Prostate gland (tissue), 2 donors: ENCODE results near the gene SPOCK1. TPM values are rescaled to one million over a fixed set of nuclear protein-coding genes. Genes with fewer than 3 reads are reported as not detected.

Experiments
- DNase-seq: peaks from one replicate; pipeline ENCODE4 v3.0.0-alpha.2; 2019; ENCODE audit warnings: low spot score
- H3K27ac ChIP-seq, 2 donors: fragments of 200-600 bp; sonication (generic); 2 replicates each; pipeline ENCODE4 v1.5.1; 2017 to 2019
- H3K27me3 ChIP-seq: fragments of 200-600 bp; sonication (generic); replicated peaks from 2 replicates; pipeline ENCODE4 v1.5.1; 2019; ENCODE audit not compliant: insufficient read depth
- H3K36me3 ChIP-seq, 2 donors: fragments of 200-600 bp; sonication (generic); 1 replicate in 1 of 2; 2 replicates in 1 of 2; pipeline versions ENCODE4 v1.5.1 to v1.8.1; 2017 to 2019
- H3K4me1 ChIP-seq: fragments of 200-600 bp; sonication (generic); replicated peaks from 2 replicates; pipeline ENCODE4 v1.5.1; 2019
- H3K4me3 ChIP-seq, 2 donors: fragments of 200-600 bp; sonication (generic); 2 replicates each; pipeline ENCODE4 v1.5.1; 2017 to 2019
- H3K9me3 ChIP-seq: fragments of 200-600 bp; sonication (generic); 2 replicates; pipeline ENCODE4 v1.5.1; 2017
- CTCF ChIP-seq, 4 experiments: fragments of 200-600 bp in 2 of 4; fragments of 450-650 bp in 2 of 4; sonication (generic) in 2 of 4; IDR thresholded peaks; 1 replicate in 3 of 4; 2 replicates in 1 of 4; pipeline ENCODE4 v1.5.1; 2016 to 2019; ENCODE audit warnings: antibody characterized with exemption in 4 of 4, mild to moderate bottlenecking in 2 of 4, moderate library complexity in 2 of 4
- POLR2A ChIP-seq: fragments of 450-650 bp; IDR thresholded peaks from one replicate; pipeline ENCODE4 v1.6.1; 2016; ENCODE audit warnings: antibody characterized with exemption, mild to moderate bottlenecking
- POLR2AphosphoS5 ChIP-seq: sonication (generic); formaldehyde crosslinking; IDR thresholded peaks from one replicate; pipeline ENCODE4 v1.6.1; 2017; ENCODE audit warnings: antibody characterized with exemption
- WGBS: methylation state at CpG from one replicate; pipeline ENCODE4 v1.1.5; 2018; 5-methylcytosine and 5-hydroxymethylcytosine counted together
- intact Hi-C: fragments of 100-400 bp; cut with DNase I; formaldehyde crosslinking; loops from one replicate; pipeline ENCODE4 v1.14.2; 2022
- total RNA-seq, 2 donors: library from RNA; depleted of rRNA; stranded (reverse); fragments of >200 nt; gene quantifications; one replicate each; pipeline ENCODE4 v1.1.0, GENCODE V29; 2016

The SPOCK1 gene
- total RNA-seq, 2 donors from 2014 or later = 89.4 to 92.9 TPM

- no peak for DNase-seq
- H3K9me3 ChIP-seq = no peaks in the 10 kb centered on the region
Observed at GRCh38 chr5:137300411-137301240, 198.5 kb downstream of the SPOCK1 start.

GRCh38 chr5:137296213-137296781 is 202.8 kb downstream of the SPOCK1 start:
- no peaks in the 10 kb centered on the region for H3K4me1 ChIP-seq
- intact Hi-C loops = no loop called here
- no peaks in the 10 kb centered on the region for H3K36me3 ChIP-seq
- no peak for DNase-seq
- no peak overlapping the region for H3K4me3 ChIP-seq
- no peaks in the 10 kb centered on the region for H3K9me3 ChIP-seq
- no peaks in the 10 kb centered on the region for H3K27me3 ChIP-seq
- no peak overlapping the region for H3K27ac ChIP-seq
- WGBS = 67% methylated on average over 12 of the region's 12 CpGs
- TF ChIP-seq CTCF (IDR thresholded peaks at IDR 0.05) = no peak
- no peak for TF ChIP-seq POLR2A
- TF ChIP-seq POLR2AphosphoS5 = no peak

More at GRCh38 chr5:137300411-137301240, 198.5 kb downstream of the SPOCK1 start:
- Histone ChIP-seq H3K36me3 (no peaks in the 10 kb centered on the region), H3K4me3 (no peak overlapping the region), H3K27me3 (no peaks in the 10 kb centered on the region), H3K4me1 (peaks cover 2% of the 10 kb centered on the region), H3K27ac (peak overlapping the region; percentile 41)
- TF ChIP-seq POLR2A (no peak), CTCF (IDR thresholded peaks at IDR 0.05) (no peak), POLR2AphosphoS5 (no peak)
- intact Hi-C loops = no loop called here
- WGBS = 59% methylated on average over 4 of the region's 4 CpGs

GRCh38 chr5:137294604-137295003 is 204.5 kb downstream of the SPOCK1 start:
- Histone ChIP-seq H3K9me3 (no peaks in the 10 kb centered on the region), H3K4me3 (no peak overlapping the region), H3K27ac (no peak overlapping the region), H3K4me1 (no peaks in the 10 kb centered on the region), H3K36me3 (no peaks in the 10 kb centered on the region), H3K27me3 (no peaks in the 10 kb centered on the region)
- intact Hi-C loops = no loop called here
- no peak for TF ChIP-seq POLR2A
- no peak for TF ChIP-seq POLR2AphosphoS5
- TF ChIP-seq CTCF (IDR thresholded peaks at IDR 0.05) = no peak
- DNase-seq = no peak
- WGBS = 62% methylated on average over 1 of the region's 1 CpG

- H3K36me3 ChIP-seq = no peaks in the 10 kb centered on the region
- no peak overlapping the region for H3K4me3 ChIP-seq
- WGBS = 19% methylated on average over 8 of the region's 8 CpGs
- no peaks in the 10 kb centered on the region for H3K27me3 ChIP-seq
- H3K27ac ChIP-seq = peak overlapping the region; percentile 39 to 55
- H3K4me1 ChIP-seq = no peaks in the 10 kb centered on the region
- no peaks in the 10 kb centered on the region for H3K9me3 ChIP-seq
- TF ChIP-seq POLR2AphosphoS5 (peak; percentile 74), POLR2A (no peak)
- DNase-seq = peak; percentile 71
- intact Hi-C loops = no loop called here
Observed at GRCh38 chr5:137292461-137293027, 206.6 kb downstream of the SPOCK1 start.

- 53% methylated on average over 2 of the region's 2 CpGs for WGBS
- TF ChIP-seq POLR2AphosphoS5 = no peak
- no peak for TF ChIP-seq POLR2A
- no peak for TF ChIP-seq CTCF (IDR thresholded peaks at IDR 0.05)
- no peak overlapping the region for H3K4me3 ChIP-seq
- no peaks in the 10 kb centered on the region for H3K4me1 ChIP-seq
- intact Hi-C loops = no loop called here
- H3K27ac ChIP-seq = peak overlapping the region; percentile 39 to 55
- H3K36me3 ChIP-seq = no peaks in the 10 kb centered on the region
- no peak for DNase-seq
- H3K9me3 ChIP-seq = no peaks in the 10 kb centered on the region
- no peaks in the 10 kb centered on the region for H3K27me3 ChIP-seq
Observed at GRCh38 chr5:137291436-137291835, 207.7 kb downstream of the SPOCK1 start.
